SK-N-SH (cell line): ENCODE results near the gene PTPRD. TPM values are rescaled to one million over a fixed set of nuclear protein-coding genes. Genes with fewer than 3 reads are reported as not detected.

Experiments
- CTCF ChIA-PET: fragments of 300-600, 350-600 bp; formaldehyde crosslinking; extraction: SDS; loops from one replicate; lab custom pipeline; 2021; lab: Yijun Ruan, JAX
- POLR2A ChIA-PET: fragments of 350-600 bp; sonication (Branson Sonifier 250); formaldehyde crosslinking; extraction: SDS; loops from one replicate; lab custom pipeline; 2020; ENCODE audit warnings: antibody characterized with exemption, inconsistent platforms; lab: Yijun Ruan, JAX
- DNase-seq: peaks from one replicate; pipeline ENCODE4 v3.0.0; 2012
- H2AFZ ChIP-seq: fragments of 200-600 bp; sonication (generic); 2 replicates; pipeline ENCODE4 v1.8.1; 2016; ENCODE audit warnings: antibody characterized with exemption, mild to moderate bottlenecking, low read depth
- H3F3A ChIP-seq: fragments of 200-600 bp; sonication (generic); replicated peaks from 2 replicates; pipeline ENCODE3; 2016; ENCODE audit warnings: antibody characterized with exemption, mild to moderate bottlenecking; ENCODE audit not compliant: insufficient read depth
- H3K27ac ChIP-seq, 2 experiments: fragments of 200-500 bp in 1 of 2; fragments of 200-600 bp in 1 of 2; sonication (Bioruptor generic) in 1 of 2; sonication (generic), shearing (Covaris generic) in 1 of 2; 2 replicates each; pipeline versions ENCODE4 v1.5.1 to v1.6.1; 2014 to 2016; ENCODE audit warnings: low read depth in 2 of 2, inconsistent platforms in 1 of 2, low read length in 1 of 2, mild to moderate bottlenecking in 1 of 2, mixed read lengths in 1 of 2
- H3K27me3 ChIP-seq: fragments of 200-600 bp; sonication (generic), shearing (Covaris generic); 2 replicates; pipeline ENCODE4 v1.6.1; 2016; ENCODE audit warnings: mixed run types; ENCODE audit not compliant: insufficient read depth
- H3K36me3 ChIP-seq, 2 experiments: fragments of 200-500 bp in 1 of 2; fragments of 200-600 bp in 1 of 2; sonication (Bioruptor generic) in 1 of 2; sonication (generic) in 1 of 2; replicated peaks in 1 of 2; 2 replicates each; pipeline versions ENCODE3 to v1.5.1; 2014 to 2016; ENCODE audit warnings: low read length in 1 of 2, mild to moderate bottlenecking in 1 of 2; ENCODE audit not compliant: insufficient read depth in 2 of 2, control insufficient read depth in 1 of 2
- H3K4me1 ChIP-seq, 2 experiments: fragments of 200-500 bp in 1 of 2; fragments of 200-600 bp in 1 of 2; sonication (Bioruptor generic) in 1 of 2; sonication (generic), shearing (Covaris generic) in 1 of 2; 2 replicates each; pipeline versions ENCODE4 v1.5.1 to v1.6.1; 2014 to 2016; ENCODE audit warnings: low read depth in 1 of 2, low read length in 1 of 2, mixed run types in 1 of 2; ENCODE audit not compliant: insufficient read depth in 2 of 2, control insufficient read depth in 1 of 2
- H3K4me2 ChIP-seq: fragments of 200-600 bp; sonication (generic), shearing (Covaris generic); 2 replicates; pipeline ENCODE4 v1.6.1; 2017; ENCODE audit warnings: mixed run types
- H3K4me3 ChIP-seq, 2 experiments: fragments of 200-500 bp in 1 of 2; fragments of 200-600 bp in 1 of 2; sonication (Bioruptor generic) in 1 of 2; sonication (generic), shearing (Covaris generic) in 1 of 2; 2 replicates each; pipeline versions ENCODE4 v1.5.1 to v1.8.1; 2014 to 2016; ENCODE audit warnings: low read depth in 2 of 2, inconsistent platforms in 1 of 2, low read length in 1 of 2, mild to moderate bottlenecking in 1 of 2, mixed read lengths in 1 of 2, moderate library complexity in 1 of 2
- H3K79me2 ChIP-seq: fragments of 200-600 bp; sonication (generic); 2 replicates; pipeline ENCODE4 v1.8.1; 2017; ENCODE audit warnings: mild to moderate bottlenecking; ENCODE audit not compliant: insufficient read depth
- H3K9ac ChIP-seq: fragments of 200-600 bp; sonication (generic); 2 replicates; pipeline ENCODE4 v1.6.1; 2017; ENCODE audit warnings: mixed run types
- H3K9me2 ChIP-seq: fragments of 200-600 bp; sonication (generic); 2 replicates; pipeline ENCODE4 v1.6.1; 2017; ENCODE audit warnings: mixed run types
- H3K9me3 ChIP-seq: fragments of 200-600 bp; sonication (generic); 2 replicates; pipeline ENCODE4 v1.6.1; 2017; ENCODE audit warnings: mixed run types, mild to moderate bottlenecking, moderate library complexity
- H4K20me1 ChIP-seq: fragments of 200-600 bp; sonication (generic); 2 replicates; pipeline ENCODE4 v1.6.1; 2017; ENCODE audit warnings: mild to moderate bottlenecking, mixed run types; ENCODE audit not compliant: insufficient read depth
- CHD2 ChIP-seq: fragments of 150-350 bp; IDR thresholded peaks from 2 replicates; pipeline ENCODE4 v1.6.1; 2018; ENCODE audit warnings: low read length; ENCODE audit not compliant: partially characterized antibody
- ELF1 ChIP-seq: IDR thresholded peaks from 2 replicates; pipeline ENCODE4 v1.4.0; 2012
- EP300 ChIP-seq, 2 experiments: IDR thresholded peaks; 2 replicates each; pipeline versions ENCODE4 v1.4.0 to v1.6.1; 2012; ENCODE audit warnings: borderline replicate concordance in 1 of 2, low read depth in 1 of 2, low read length in 1 of 2
- FOXM1 ChIP-seq: IDR thresholded peaks from 2 replicates; pipeline ENCODE4 v1.4.0; 2012; ENCODE audit warnings: low read depth, mild to moderate bottlenecking
- JUND ChIP-seq: IDR thresholded peaks from 2 replicates; pipeline ENCODE4 v1.4.0; 2012
- MEF2A ChIP-seq: IDR thresholded peaks from 2 replicates; pipeline ENCODE4 v1.4.0; 2012; ENCODE audit warnings: low read depth, borderline replicate concordance
- NFIC ChIP-seq: IDR thresholded peaks from 2 replicates; pipeline ENCODE4 v1.4.0; 2012; ENCODE audit warnings: borderline replicate concordance
- POLR2AphosphoS5 ChIP-seq: IDR thresholded peaks from 2 replicates; pipeline ENCODE4 v1.6.1; 2012; ENCODE audit warnings: low read depth, low read length
- RAD21 ChIP-seq: IDR thresholded peaks from 2 replicates; pipeline ENCODE4 v1.6.1; 2012; ENCODE audit warnings: mild to moderate bottlenecking, low read length
- TAF1 ChIP-seq: IDR thresholded peaks from 2 replicates; pipeline ENCODE4 v1.6.1; 2012; ENCODE audit warnings: low read depth, mild to moderate bottlenecking, low read length, moderate library complexity, borderline replicate concordance
- TCF12 ChIP-seq: IDR thresholded peaks from 2 replicates; pipeline ENCODE4 v1.4.0; 2012
- YY1 ChIP-seq: IDR thresholded peaks from 2 replicates; pipeline ENCODE4 v1.4.0; 2012; ENCODE audit warnings: low read depth, mild to moderate bottlenecking
- WGBS: methylation state at CpG from one replicate; pipeline ENCODE4 v1.1.6; 2017; ENCODE audit warnings: low lambda C conversion rate; 5-methylcytosine and 5-hydroxymethylcytosine counted together
- polyA plus RNA-seq, 3 experiments: library from polyadenylated mRNA; depleted of rRNA; stranded (reverse); fragments of >200 nt; gene quantifications; 2 replicates each; pipeline ENCODE4 v1.2.3, GENCODE V29; 2012
- TF ChIP-seq, protein P1 (sequence below): IDR thresholded peaks from 2 replicates; pipeline ENCODE4 v1.6.1; 2012; ENCODE audit warnings: mild to moderate bottlenecking, low read depth, low read length, moderate library complexity
- TF ChIP-seq, protein P2 (sequence below): IDR thresholded peaks from 2 replicates; pipeline ENCODE4 v1.4.0; 2012; ENCODE audit warnings: low read depth, borderline replicate concordance
- TF ChIP-seq, protein P3 (sequence below): fragments of 150-350 bp; IDR thresholded peaks from 2 replicates; pipeline ENCODE4 v1.6.1; 2016; ENCODE audit warnings: mild to moderate bottlenecking, low read depth, low read length
- TF ChIP-seq, protein P4 (sequence below): IDR thresholded peaks from 2 replicates; pipeline ENCODE4; 2012
- TF ChIP-seq, protein P5 (sequence below): fragments of 150-350 bp; IDR thresholded peaks from 2 replicates; pipeline ENCODE4 v1.6.1; 2017; ENCODE audit warnings: antibody characterized with exemption, low read length, low read depth, borderline replicate concordance

PTPRD gene
- polyA plus RNA-seq, 1 of the 3 experiments (the other 2 are of a cell fraction) = 0.15 TPM

DNA sequence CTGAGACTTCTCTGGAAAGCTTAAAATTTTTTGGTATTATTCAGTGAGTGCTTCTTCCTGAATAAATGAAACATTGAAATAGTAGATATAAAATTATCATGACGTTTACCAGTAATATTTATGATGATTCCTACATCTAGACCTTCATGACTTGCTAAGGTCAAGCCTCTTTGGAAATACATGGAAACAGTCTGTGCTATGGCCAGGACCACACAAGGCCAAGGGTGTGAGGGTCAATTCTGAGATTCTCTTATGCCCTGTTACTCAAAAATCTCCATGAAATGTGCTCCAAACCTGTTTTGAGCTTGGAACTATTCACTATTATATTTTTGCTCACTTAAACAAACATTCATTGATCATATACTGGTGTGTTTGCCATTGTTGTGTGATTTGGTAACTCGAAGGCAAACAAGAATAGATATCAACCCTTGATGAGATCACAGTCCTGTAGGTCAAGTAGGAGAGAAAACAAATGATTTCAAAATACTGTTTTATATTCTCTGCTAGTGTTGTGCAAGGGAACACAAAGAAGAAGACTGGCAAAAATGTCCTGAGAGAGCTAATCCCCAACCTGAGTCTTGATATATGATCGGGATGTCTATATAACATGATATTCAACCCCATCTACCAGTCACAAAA lies 1558.3 kb downstream of the PTPRD start (continued):
- TF ChIP-seq, protein P1, sequence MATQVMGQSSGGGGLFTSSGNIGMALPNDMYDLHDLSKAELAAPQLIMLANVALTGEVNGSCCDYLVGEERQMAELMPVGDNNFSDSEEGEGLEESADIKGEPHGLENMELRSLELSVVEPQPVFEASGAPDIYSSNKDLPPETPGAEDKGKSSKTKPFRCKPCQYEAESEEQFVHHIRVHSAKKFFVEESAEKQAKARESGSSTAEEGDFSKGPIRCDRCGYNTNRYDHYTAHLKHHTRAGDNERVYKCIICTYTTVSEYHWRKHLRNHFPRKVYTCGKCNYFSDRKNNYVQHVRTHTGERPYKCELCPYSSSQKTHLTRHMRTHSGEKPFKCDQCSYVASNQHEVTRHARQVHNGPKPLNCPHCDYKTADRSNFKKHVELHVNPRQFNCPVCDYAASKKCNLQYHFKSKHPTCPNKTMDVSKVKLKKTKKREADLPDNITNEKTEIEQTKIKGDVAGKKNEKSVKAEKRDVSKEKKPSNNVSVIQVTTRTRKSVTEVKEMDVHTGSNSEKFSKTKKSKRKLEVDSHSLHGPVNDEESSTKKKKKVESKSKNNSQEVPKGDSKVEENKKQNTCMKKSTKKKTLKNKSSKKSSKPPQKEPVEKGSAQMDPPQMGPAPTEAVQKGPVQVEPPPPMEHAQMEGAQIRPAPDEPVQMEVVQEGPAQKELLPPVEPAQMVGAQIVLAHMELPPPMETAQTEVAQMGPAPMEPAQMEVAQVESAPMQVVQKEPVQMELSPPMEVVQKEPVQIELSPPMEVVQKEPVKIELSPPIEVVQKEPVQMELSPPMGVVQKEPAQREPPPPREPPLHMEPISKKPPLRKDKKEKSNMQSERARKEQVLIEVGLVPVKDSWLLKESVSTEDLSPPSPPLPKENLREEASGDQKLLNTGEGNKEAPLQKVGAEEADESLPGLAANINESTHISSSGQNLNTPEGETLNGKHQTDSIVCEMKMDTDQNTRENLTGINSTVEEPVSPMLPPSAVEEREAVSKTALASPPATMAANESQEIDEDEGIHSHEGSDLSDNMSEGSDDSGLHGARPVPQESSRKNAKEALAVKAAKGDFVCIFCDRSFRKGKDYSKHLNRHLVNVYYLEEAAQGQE = no peak
- TF ChIP-seq JUND = no peak
- no peak for TF ChIP-seq YY1

DNA sequence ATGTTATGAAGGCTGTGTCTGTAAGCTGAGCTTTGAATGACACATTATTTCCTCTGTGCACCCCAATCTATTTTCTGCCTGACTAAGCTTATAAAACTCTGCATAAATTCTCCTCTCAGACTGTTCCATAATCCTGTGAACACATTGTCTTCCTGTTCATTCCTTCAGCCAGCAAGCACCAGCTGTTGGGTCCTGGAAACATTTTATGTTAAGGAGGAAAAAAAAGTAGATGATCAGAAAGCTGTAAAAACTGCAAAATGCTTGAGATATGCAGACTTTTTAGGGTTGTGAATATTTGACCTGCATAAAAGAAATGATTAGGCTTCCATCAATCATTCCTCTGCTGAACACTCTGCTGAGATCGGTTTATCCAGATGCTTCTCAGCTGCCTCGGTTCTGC lies 1567.2 kb downstream of the PTPRD start:
- Histone ChIP-seq H3K9me2 (no peaks in the 10 kb centered on the region), H3K4me2 (no peak overlapping the region), H4K20me1 (no peaks in the 10 kb centered on the region), H3K79me2 (no peaks in the 10 kb centered on the region), H2AFZ (no peak overlapping the region), H3K27ac (no peak overlapping the region), H3K4me3 (no peak overlapping the region), H3K27me3 (no peaks in the 10 kb centered on the region), H3K36me3 (no peaks in the 10 kb centered on the region), H3K9me3 (no peaks in the 10 kb centered on the region), H3K4me1 (no peaks in the 10 kb centered on the region), H3K9ac (no peak overlapping the region), H3F3A (no peaks in the 10 kb centered on the region)
- CTCF ChIA-PET = no interaction called here
- WGBS = 42% methylated on average over 2 of the region's 2 CpGs
- TF ChIP-seq NFIC (no peak), TAF1 (no peak), YY1 (no peak), MEF2A (no peak), RAD21 (no peak), FOXM1 (no peak), EP300 (IDR thresholded peaks at IDR 0.05; ENCODE audit: borderline replicate concordance in 1 of 2, low read depth in 1 of 2, low read length in 1 of 2) (no peak), POLR2AphosphoS5 (no peak), TCF12 (no peak), CHD2 (no peak), ELF1 (no peak)
- TF ChIP-seq, protein P2, sequence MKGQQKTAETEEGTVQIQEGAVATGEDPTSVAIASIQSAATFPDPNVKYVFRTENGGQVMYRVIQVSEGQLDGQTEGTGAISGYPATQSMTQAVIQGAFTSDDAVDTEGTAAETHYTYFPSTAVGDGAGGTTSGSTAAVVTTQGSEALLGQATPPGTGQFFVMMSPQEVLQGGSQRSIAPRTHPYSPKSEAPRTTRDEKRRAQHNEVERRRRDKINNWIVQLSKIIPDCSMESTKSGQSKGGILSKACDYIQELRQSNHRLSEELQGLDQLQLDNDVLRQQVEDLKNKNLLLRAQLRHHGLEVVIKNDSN = no peak
- TF ChIP-seq, protein P3, sequence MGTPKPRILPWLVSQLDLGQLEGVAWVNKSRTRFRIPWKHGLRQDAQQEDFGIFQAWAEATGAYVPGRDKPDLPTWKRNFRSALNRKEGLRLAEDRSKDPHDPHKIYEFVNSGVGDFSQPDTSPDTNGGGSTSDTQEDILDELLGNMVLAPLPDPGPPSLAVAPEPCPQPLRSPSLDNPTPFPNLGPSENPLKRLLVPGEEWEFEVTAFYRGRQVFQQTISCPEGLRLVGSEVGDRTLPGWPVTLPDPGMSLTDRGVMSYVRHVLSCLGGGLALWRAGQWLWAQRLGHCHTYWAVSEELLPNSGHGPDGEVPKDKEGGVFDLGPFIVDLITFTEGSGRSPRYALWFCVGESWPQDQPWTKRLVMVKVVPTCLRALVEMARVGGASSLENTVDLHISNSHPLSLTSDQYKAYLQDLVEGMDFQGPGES = no peak
- TF ChIP-seq, protein P4, sequence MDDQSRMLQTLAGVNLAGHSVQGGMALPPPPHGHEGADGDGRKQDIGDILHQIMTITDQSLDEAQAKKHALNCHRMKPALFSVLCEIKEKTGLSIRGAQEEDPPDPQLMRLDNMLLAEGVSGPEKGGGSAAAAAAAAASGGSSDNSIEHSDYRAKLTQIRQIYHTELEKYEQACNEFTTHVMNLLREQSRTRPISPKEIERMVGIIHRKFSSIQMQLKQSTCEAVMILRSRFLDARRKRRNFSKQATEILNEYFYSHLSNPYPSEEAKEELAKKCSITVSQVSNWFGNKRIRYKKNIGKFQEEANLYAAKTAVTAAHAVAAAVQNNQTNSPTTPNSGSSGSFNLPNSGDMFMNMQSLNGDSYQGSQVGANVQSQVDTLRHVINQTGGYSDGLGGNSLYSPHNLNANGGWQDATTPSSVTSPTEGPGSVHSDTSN = no peak
- TF ChIP-seq, protein P5, sequence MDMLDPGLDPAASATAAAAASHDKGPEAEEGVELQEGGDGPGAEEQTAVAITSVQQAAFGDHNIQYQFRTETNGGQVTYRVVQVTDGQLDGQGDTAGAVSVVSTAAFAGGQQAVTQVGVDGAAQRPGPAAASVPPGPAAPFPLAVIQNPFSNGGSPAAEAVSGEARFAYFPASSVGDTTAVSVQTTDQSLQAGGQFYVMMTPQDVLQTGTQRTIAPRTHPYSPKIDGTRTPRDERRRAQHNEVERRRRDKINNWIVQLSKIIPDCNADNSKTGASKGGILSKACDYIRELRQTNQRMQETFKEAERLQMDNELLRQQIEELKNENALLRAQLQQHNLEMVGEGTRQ = no peak
- DNase-seq = no peak
- POLR2A ChIA-PET = no interaction called here
